ACC112 (cell line): ENCODE measurements around the gene LSM7.
A peak's percentile ranks its signal among the peaks of the same experiment; 100 is the strongest.

Experiments used
- H2AFZ ChIP-seq: fragments of 200-600 bp; sonication (generic); one replicate; pipeline ENCODE4 v1.6.0; 2017; ENCODE audit warnings: antibody characterized with exemption, low read length; ENCODE audit not compliant: unreplicated experiment
- H3K27ac ChIP-seq: fragments of 200-600 bp; sonication (generic); 2 replicates; pipeline ENCODE4 v1.5.1; 2014; ENCODE audit warnings: low read depth, mild to moderate bottlenecking, antibody characterized with exemption, low read length, moderate library complexity
- H3K27me3 ChIP-seq: fragments of 200-600 bp; sonication (generic); 2 replicates; pipeline ENCODE4 v1.6.1; 2014; ENCODE audit warnings: mild to moderate bottlenecking, antibody characterized with exemption, low read length, moderate library complexity, mixed read lengths; ENCODE audit not compliant: insufficient read depth
- H3K36me3 ChIP-seq: fragments of 200-600 bp; sonication (generic); 2 replicates; pipeline ENCODE4 v1.6.1; 2016; ENCODE audit warnings: mild to moderate bottlenecking, antibody characterized with exemption, low read length, moderate library complexity, mixed read lengths; ENCODE audit not compliant: insufficient read depth
- H3K4me1 ChIP-seq: fragments of 200-600 bp; sonication (generic); one replicate; pipeline ENCODE4 v1.6.1; 2016; ENCODE audit warnings: low read length, mixed read lengths; ENCODE audit not compliant: insufficient read depth, unreplicated experiment, control insufficient read depth
- H3K4me3 ChIP-seq: fragments of 200-600 bp; sonication (generic); 2 replicates; pipeline ENCODE4 v1.5.1; 2014; ENCODE audit warnings: mild to moderate bottlenecking, low read depth, low read length
- H3K79me2 ChIP-seq: fragments of 200-600 bp; sonication (generic); one replicate; pipeline ENCODE4 v1.6.0; 2016; ENCODE audit warnings: low read length; ENCODE audit not compliant: control insufficient read depth, unreplicated experiment, insufficient read depth

The LSM7 gene

DNA sequence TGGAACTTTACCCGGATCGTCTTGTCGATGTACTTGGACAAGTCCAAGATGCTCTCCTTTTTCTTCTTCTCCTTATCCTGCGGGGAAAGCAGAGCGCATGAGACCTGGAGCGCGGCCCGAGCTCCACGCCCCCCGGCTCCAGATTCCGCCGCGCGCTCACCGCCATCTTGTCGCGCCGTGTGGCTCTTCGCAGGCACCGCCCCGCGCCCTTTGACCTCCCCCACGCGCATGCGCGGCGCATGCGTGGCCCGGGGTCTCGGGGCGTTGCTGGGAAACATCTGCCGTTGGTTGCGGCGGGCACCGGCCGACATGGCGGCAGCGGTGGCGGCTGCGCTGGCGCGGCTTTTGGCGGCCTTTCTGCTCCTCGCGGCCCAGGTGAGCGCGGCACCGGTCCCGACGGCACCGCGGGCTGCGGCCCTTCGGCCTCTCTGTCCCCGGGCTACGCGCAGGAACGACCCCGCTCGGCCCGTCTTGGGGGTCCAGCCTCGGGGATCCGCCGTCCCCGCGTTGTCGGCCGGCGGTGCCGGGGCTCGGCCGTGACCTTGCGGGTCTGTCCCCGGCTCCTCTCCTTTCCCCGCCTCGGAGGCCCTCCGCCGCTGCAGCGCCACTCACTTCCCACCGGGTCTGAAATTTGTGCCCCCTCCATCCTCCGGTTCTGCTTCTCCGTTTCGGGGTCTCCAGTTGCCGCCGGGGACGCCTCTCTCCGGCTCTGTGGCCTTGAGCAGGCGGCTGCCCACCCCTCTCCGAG is at the start of gene LSM7, which contains the start of gene SPPL2B:
Gene LSM7, minus strand, starts transcription at position 186 of the 748 bp plus-strand sequence. Its CDS starts 20 bp downstream, at position 166.
Gene SPPL2B, plus strand, starts transcription at position 284 of the 748 bp plus-strand sequence. Its CDS starts 26 bp downstream, at position 310.
- Histone ChIP-seq H3K27ac (peak within 1 kb of the TSS; percentile 67), H2AFZ (peak within 1 kb of the TSS; percentile 68), H3K79me2 (peaks cover 43% of the 10 kb centered on the region), H3K4me1 (peaks cover 10% of the 10 kb centered on the region), H3K36me3 (no peaks in the 10 kb centered on the region), H3K4me3 (peak within 1 kb of the TSS; percentile 99), H3K27me3 (no peaks in the 10 kb centered on the region)

DNA sequence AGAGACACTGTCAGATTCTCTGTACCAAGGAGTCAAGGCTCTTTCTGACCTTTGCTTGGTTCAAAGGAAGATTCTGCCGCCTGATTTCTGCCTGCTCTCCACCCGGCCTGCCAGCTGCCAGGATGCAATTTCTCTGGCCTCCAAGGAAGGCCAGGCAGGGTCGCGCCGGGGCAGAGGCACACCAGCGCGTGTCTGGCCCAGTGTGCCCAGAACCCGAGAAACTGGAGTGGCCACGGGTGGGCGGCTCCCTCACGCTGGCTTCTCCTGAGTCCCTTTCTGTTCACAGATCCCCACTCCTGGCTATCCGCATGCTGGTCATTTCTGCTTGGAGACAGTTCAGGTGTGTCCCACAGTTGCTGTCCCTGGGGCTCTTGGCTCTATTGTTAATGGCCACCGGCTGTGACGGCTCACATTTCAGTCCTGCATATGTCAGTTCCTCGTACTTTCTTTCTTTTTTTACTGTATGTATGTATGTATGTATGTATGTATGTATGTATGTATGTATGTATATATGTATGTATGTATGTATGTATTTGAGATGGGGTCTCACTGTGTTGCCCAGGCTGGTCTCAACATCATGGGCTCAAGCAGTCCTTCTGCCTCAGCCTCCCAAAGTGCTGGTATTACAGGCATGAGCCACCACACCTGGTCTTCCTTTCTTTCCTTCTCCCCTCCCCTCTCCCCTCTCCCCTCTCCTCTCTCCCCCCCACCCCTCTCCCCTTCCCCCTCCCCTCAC is 48.6 kb upstream of the LSM7 start:
- no peaks in the 10 kb centered on the region for H3K27me3 ChIP-seq
- no peaks in the 10 kb centered on the region for H3K4me1 ChIP-seq
- H2AFZ ChIP-seq: no peak overlapping the region
- no peaks in the 10 kb centered on the region for H3K36me3 ChIP-seq
- no peak overlapping the region for H3K27ac ChIP-seq
- no peaks in the 10 kb centered on the region for H3K79me2 ChIP-seq
- no peak overlapping the region for H3K4me3 ChIP-seq

DNA sequence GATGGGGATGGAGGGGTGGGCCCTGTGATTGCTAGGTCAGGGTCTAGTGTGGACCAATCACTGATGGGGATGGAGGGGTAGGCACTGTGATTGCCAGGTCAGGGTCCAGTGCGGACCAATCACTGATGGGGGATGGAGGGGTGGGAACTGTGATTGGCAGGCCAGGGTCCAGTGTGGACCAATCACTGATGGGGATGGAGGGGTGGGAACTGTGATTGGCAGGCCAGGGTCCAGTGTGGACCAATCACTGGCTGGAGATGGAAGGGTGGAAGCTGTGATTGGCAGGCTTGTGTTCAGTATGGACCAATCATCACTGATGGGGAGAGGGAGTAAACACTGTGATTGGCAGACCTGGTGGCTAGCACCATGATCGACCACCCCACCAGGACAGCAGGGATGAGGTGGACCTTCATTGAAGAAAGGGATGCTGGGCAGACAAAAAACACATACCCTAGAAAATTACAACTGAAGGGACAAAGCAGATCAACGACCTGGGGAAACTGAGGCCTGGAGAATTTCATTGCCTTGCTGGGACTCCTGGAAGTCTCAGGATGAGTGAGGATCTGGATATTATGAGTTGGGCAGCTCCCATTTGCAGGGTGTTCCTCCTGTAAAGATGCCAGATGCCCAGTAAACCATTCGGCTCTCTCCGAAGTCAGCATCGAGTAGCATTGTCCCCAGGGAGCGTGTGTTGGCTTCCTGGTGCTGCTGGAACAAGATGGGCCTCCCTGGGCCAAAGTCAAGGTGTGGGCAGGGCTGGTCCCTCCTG is 47.2 kb upstream of the LSM7 start:
- Histone ChIP-seq H2AFZ (no peak overlapping the region), H3K4me1 (peaks cover 8% of the 10 kb centered on the region), H3K4me3 (no peak overlapping the region), H3K79me2 (no peaks in the 10 kb centered on the region), H3K27ac (no peak overlapping the region), H3K36me3 (no peaks in the 10 kb centered on the region), H3K27me3 (no peaks in the 10 kb centered on the region)

DNA sequence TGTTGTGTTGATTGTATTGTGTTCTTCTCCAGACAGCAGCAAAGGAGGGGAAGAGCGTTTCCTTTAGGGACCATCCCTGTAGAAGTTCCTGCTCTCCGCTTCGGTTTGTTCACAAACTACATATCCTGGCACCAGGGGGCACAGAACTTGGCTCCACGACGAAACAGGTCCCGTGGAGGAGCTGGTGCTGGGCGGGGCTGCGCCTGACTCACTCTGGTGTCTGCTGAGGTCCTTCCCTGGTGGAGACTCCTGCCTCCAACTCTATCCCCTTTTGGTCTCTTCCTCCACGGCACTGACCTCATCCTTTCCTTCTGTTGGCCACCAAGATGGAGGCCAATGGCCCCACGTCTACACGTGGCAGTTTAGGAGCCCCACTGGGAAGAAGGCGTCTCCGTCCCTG is 46.4 kb upstream of the LSM7 start:
- Histone ChIP-seq H3K79me2 (no peaks in the 10 kb centered on the region), H3K36me3 (no peaks in the 10 kb centered on the region), H3K4me1 (peaks cover 8% of the 10 kb centered on the region), H3K4me3 (no peak overlapping the region), H3K27me3 (no peaks in the 10 kb centered on the region), H2AFZ (no peak overlapping the region), H3K27ac (no peak overlapping the region)

DNA sequence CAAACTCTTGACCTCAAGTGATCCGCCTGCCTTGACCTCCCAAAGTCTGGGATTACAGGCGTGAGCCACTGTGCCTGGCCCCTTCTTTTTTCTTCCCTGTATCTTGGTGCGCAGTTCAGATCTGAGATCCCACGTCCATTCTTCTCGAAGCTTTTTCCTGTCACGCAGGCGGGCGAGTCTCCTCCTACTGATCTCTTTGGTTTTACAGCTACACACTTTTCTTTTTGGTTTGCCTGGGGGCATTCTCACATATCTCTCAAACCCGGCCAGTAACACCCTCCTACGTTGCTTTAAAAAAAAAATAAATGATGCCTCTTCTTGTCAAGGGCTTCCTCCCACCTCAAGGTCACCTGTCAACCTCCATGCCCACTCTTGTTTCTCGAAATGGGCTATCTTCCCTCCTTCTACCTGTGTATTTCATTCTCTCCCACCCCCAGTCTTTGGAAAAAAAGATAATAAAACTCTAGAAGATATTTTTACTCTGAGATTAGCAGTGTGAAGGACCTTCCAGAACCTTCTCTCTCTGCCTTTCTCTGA is 43.8 kb upstream of the LSM7 start:
- H3K27ac ChIP-seq: no peak overlapping the region
- H2AFZ ChIP-seq: no peak overlapping the region
- H3K27me3 ChIP-seq: no peaks in the 10 kb centered on the region

DNA sequence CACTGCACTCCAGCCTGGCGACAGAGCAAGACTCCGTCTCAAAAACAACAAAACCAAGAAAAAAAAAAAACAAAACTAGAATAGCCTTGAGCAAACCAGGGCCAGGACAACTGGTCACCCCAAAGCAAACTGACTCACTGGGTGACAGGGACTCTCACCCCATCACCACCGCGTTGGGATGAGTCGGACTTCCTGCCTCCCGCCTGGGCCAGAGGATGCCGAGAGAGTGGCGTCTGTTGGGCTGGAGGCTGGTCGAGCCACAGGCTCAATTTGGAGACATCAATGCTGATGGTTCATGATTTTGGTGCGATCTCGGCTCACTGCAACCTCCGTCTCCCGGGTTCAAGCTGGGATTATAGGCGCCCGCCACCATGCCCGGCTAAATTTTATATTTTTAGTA is 43.3 kb upstream of the LSM7 start:
- H2AFZ ChIP-seq: no peak overlapping the region
- H3K36me3 ChIP-seq: no peaks in the 10 kb centered on the region
- H3K27me3 ChIP-seq: no peaks in the 10 kb centered on the region

More for the DNA sequence above, 43.8 kb upstream of the LSM7 start:
- H3K4me1 ChIP-seq: peaks cover 8% of the 10 kb centered on the region
- no peaks in the 10 kb centered on the region for H3K36me3 ChIP-seq
- no peak overlapping the region for H3K4me3 ChIP-seq
- no peaks in the 10 kb centered on the region for H3K79me2 ChIP-seq

DNA sequence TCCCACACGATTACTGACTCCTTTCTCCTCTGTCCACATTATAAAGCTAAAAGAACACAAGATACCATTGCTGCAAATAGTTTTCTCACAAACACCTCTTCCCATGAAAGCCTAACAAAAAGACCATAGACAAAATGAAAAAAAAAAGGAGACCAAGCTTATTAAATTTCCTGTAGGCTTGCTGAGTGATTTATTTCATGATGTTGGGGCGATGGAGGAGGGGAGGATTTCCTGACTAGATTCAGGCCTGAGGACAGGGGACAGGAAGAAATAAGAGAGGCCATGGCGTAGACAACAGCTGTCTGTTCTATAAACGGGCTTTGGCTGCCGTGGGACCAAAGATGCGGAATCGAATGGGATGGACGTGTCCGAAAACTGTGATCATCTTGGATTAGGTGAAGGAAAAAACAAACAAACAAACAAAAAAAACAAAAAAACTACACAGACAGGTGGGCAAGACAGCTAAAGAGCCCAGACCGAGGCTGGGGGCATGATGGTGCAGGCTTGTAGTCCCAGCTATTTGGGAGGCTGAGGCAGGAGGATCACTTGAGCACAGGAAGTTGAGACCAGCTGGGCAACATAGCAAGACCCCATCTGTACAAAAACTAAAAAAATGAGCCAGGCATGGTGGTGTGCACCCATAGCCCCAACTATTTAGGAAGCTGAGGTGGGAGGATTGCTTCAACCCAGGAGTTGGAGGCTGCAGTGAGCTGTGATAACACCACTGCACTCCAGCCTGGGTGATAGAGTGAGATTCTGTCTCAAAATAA is 37.0 kb upstream of the LSM7 start:
- Histone ChIP-seq H3K27ac (no peak overlapping the region), H3K4me1 (no peaks in the 10 kb centered on the region), H3K36me3 (no peaks in the 10 kb centered on the region), H3K79me2 (no peaks in the 10 kb centered on the region), H3K27me3 (peaks cover 4% of the 10 kb centered on the region; the same call in 1 of the 2 replicates), H2AFZ (no peak overlapping the region), H3K4me3 (no peak overlapping the region)

More for the DNA sequence above, 43.3 kb upstream of the LSM7 start:
- Histone ChIP-seq H3K4me1 (peaks cover 8% of the 10 kb centered on the region), H3K79me2 (no peaks in the 10 kb centered on the region), H3K27ac (no peak overlapping the region), H3K4me3 (no peak overlapping the region)

DNA sequence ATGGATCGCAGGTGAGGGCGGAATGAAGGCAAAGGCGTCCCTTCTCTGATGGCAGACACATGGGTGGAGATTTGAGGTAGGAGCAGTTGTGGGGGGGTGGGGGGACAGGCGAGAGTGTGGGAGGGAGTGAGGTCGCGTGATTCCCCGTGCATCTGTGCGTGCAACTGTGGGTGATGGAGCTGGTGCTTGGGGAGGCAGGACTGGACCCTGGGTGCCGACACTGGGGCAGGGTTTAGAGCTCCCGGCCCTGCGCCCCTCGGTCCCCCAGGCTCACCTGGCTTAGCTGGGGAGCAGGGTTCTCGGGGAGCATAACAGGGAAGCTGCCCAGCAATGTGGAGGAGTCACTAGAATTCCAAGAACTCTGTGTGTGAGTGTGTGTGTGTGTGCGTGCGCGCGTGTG is 35.0 kb upstream of the LSM7 start:
- Histone ChIP-seq H3K4me3 (no peak overlapping the region), H3K79me2 (no peaks in the 10 kb centered on the region), H3K27me3 (peaks cover 11% of the 10 kb centered on the region; the same call in 1 of the 2 replicates), H2AFZ (no peak overlapping the region), H3K36me3 (no peaks in the 10 kb centered on the region), H3K4me1 (no peaks in the 10 kb centered on the region), H3K27ac (no peak overlapping the region)

DNA sequence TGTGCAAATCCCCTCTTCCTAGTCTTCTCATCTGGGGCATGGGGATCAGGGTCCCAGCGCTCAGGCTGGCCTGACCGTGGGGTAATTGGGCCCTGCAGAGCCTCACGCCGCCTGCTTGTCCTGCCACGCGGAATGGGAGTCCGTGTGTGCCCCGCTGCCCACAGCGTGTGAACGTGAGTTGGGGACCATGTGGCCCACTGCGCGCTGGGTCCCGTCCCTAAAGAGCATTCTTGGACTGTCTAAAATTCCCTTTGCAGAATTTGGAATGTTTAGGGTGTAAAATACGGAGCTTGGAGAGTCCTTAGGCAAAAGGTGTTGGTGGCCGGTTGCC is 34.5 kb upstream of the LSM7 start:
- peaks cover 11% of the 10 kb centered on the region; the same call in 1 of the 2 replicates for H3K27me3 ChIP-seq
- H2AFZ ChIP-seq: no peak overlapping the region
- no peaks in the 10 kb centered on the region for H3K36me3 ChIP-seq

More for the DNA sequence above, 34.5 kb upstream of the LSM7 start:
- Histone ChIP-seq H3K4me1 (no peaks in the 10 kb centered on the region), H3K4me3 (no peak overlapping the region), H3K79me2 (no peaks in the 10 kb centered on the region), H3K27ac (no peak overlapping the region)
